DND-41 (cell line): ENCODE data around the gene LMF1.

ENCODE experiments used
- CTCF ChIP-seq: IDR thresholded peaks from 2 replicates; pipeline ENCODE4 v1.5.1; 2012; ENCODE audit warnings: borderline replicate concordance, low read length, moderate library complexity, mild to moderate bottlenecking; ENCODE audit not compliant: poor library complexity, severe bottlenecking; ENCODE audit errors: extremely low read depth
- EZH2 ChIP-seq: IDR thresholded peaks from 3 replicates; pipeline ENCODE4 v1.6.1; 2012; ENCODE audit warnings: borderline replicate concordance, low read depth, mild to moderate bottlenecking, moderate library complexity, low read length, inconsistent platforms; ENCODE audit not compliant: severe bottlenecking

GRCh38 chr16:932831-933330 is 37.9 kb downstream of the LMF1 start:
- TF ChIP-seq EZH2 (no peak), CTCF (no peak)
